ENCODE results near the gene ODF4. TPM values are rescaled to one million over a fixed set of nuclear protein-coding genes. Genes with fewer than 3 reads are reported as not detected.

The ODF4 gene
- total and polyA plus RNA-seq, 7 experiments from 2014 or later: not detected

DNA sequence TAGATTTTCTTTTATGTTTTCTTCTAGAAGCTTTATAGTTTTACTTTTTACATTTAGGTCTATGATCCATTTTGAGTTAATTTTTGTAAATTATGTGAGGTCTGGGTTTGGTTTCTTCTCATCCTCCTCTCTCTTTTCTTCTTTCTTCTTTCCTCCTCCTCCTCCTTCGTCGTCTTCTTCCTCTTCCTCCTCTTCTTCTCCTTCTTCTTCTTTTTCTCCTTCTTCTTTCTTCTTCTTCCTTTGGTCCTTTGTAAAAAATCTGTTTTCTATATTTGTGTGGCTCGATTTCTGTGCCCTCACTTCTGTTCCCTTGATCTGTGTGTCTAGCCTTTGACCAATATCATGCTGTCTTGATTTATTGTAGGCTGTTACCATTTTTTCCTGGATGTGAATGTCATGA is 39.4 kb upstream of the ODF4 start:
- Histone ChIP-seq H3K27ac (ENCODE audit: low read depth, low read length) (no peak overlapping the region), H3K36me3 (ENCODE audit: control insufficient read depth in 2 of 3, insufficient read depth in 3 of 3, low read length in 3 of 3) (no peaks in the 10 kb centered on the region), H3K27me3 (ENCODE audit: control insufficient read depth in 2 of 2, insufficient read depth in 2 of 2, low read length in 2 of 2) (no peaks in the 10 kb centered on the region), H3K4me3 (ENCODE audit: low read length) (no peak overlapping the region), H3K4me1 (ENCODE audit: control insufficient read depth in 2 of 2, insufficient read depth in 2 of 2, low read length in 2 of 2) (peaks cover 3 to 9% of the 10 kb centered on the region in 2 donors), H3K9me3 (ENCODE audit: control insufficient read depth in 2 of 3, low read length in 3 of 3) (no peaks in the 10 kb centered on the region)
- POLR2A ChIA-PET: interaction anchor here (0.9 to 8.8 kb wide), 4 partner anchors 53 to 144 kb away, joined by 5 to 121 read pairs (median 6); partner anchors contain the start of genes CTC1 and PFAS
- peaks cover 0 to 3% (median 0%) of the 10 kb centered on the region in 11 donors for H3K9me3 Mint-ChIP-seq
- intact Hi-C loops (cut with micrococcal nuclease): loop anchor here (1.0 kb wide), 11 partner anchors 52 to 240 kb away; partner anchors contain the start of gene CTC1 (in 1 of the 2)
- CTCF ChIA-PET: interaction anchor here (0.7 to 3.9 kb wide), 15 partner anchors 11 to 240 kb away, joined by 3 to 20 read pairs (median 6); partner anchors contain the start of genes HES7 and RANGRF
- H3K4me3 Mint-ChIP-seq: no peak overlapping the region
- ATAC-seq (no peak), DNase-seq (no peak)
- peak overlapping the region in 7 of 9 donors; percentile 6 to 80 (median 71) for H3K27ac Mint-ChIP-seq
- H3K36me3 Mint-ChIP-seq: no peaks in the 10 kb centered on the region
- peaks cover 7 to 19% (median 15%) of the 10 kb centered on the region in 7 donors for H3K4me1 Mint-ChIP-seq
- peaks cover 0 to 5% (median 0%) of the 10 kb centered on the region in 5 donors for H3K27me3 Mint-ChIP-seq

DNA sequence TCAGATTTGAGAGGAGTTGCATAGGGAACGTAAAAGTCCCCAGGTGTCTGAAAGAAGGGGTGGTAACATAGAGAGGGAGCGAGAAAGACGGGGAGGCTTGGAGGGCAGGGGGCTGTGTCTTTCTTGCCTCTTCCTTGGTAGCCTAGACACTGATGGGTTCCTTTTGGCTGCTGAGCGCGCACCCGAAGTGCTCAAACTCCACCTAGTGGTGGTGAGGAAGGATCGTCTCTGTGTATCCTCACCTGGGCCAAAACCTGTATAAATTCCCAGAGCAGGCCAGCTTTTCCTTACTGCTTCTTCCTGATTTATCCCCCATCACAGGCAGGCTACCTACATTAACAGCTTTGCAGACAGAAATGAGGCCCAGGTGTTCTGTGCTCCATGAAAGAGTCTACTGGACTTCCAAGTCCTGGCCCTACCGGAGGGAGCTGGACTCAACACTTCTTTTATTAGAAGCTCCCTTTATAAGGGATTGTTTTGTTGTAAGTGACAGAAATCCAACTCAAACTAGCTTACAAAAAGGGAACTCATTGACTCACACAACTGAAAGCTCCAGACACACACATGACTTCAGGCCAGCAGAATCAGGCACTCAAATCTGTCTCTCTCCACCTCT is 38.9 kb upstream of the ODF4 start:
- Histone ChIP-seq H3K9me3 (ENCODE audit: control insufficient read depth in 2 of 3, low read length in 3 of 3) (no peaks in the 10 kb centered on the region), H3K4me1 (ENCODE audit: control insufficient read depth in 2 of 2, insufficient read depth in 2 of 2, low read length in 2 of 2) (peaks cover 3 to 9% of the 10 kb centered on the region in 2 donors), H3K27ac (ENCODE audit: low read depth, low read length) (no peak overlapping the region), H3K36me3 (ENCODE audit: control insufficient read depth in 2 of 3, insufficient read depth in 3 of 3, low read length in 3 of 3) (no peaks in the 10 kb centered on the region), H3K4me3 (ENCODE audit: low read length) (no peak overlapping the region), H3K27me3 (ENCODE audit: control insufficient read depth in 2 of 2, insufficient read depth in 2 of 2, low read length in 2 of 2) (no peaks in the 10 kb centered on the region)
- intact Hi-C loops (cut with micrococcal nuclease): loop anchor here (1.0 kb wide), 11 partner anchors 52 to 240 kb away; partner anchors contain the start of gene CTC1 (in 1 of the 2)
- ChIA-PET CTCF (interaction anchor here (0.7 to 3.9 kb wide), 23 partner anchors 12 to 241 kb away, joined by 3 to 20 read pairs (median 5); partner anchors contain the start of genes HES7 and RANGRF), POLR2A (interaction anchor here (0.7 to 1.7 kb wide), 5 partner anchors 12 to 127 kb away, joined by 3 to 6 read pairs (median 5); partner anchors contain the start of gene RANGRF)
- Mint-ChIP-seq H3K9me3 (peaks cover 0 to 3% (median 0%) of the 10 kb centered on the region in 11 donors), H3K4me1 (peaks cover 7 to 18% (median 14%) of the 10 kb centered on the region in 7 donors), H3K36me3 (no peaks in the 10 kb centered on the region), H3K27me3 (peaks cover 0 to 5% (median 0%) of the 10 kb centered on the region in 5 donors), H3K27ac (peak overlapping the region in 7 of 9 donors; percentile 6 to 80 (median 71)), H3K4me3 (peak overlapping the region in 1 of 10 donors; percentile 14)
- ATAC-seq (peak; percentile 95), DNase-seq (peak; percentile 33 to 80 (median 72))

DNA sequence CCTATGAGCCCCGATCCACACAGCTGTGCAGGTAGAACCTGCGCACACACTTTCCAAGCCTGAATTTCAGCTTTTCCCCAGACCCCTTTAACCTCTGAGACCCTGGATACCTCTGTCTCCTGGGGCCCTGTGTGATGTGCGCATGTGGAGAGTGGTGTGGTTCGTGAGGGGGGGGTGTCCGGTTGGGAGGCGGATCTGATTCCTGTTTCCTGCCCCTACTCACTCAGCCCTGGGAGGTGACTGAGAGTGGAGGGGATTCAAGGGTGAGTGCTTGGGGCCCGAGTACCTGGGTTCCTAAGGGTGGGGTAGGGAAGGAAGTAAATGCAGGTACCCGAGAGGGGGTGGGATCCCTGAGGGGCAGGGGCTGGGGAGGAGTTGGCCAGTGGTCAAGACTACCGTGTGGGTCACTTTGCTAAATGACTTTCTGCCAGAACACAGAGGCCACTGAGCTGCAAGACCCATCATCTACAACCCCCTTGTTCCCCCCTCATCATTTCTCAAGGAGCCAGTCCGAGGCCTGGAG is 29.0 kb upstream of the ODF4 start:
- H3K4me1 ChIP-seq (ENCODE audit: control insufficient read depth in 2 of 2, insufficient read depth in 2 of 2, low read length in 2 of 2): peaks cover 0 to 4% of the 10 kb centered on the region in 2 donors
- ChIA-PET POLR2A (no interaction called here), CTCF (no interaction called here)
- H3K4me1 Mint-ChIP-seq: peaks cover 0 to 6% (median 0%) of the 10 kb centered on the region in 7 donors
- DNase-seq (no peak), ATAC-seq (no peak)
- no peaks in the 10 kb centered on the region for H3K27me3 ChIP-seq (ENCODE audit: control insufficient read depth in 2 of 2, insufficient read depth in 2 of 2, low read length in 2 of 2)
- H3K36me3 Mint-ChIP-seq: no peaks in the 10 kb centered on the region
- H3K27ac Mint-ChIP-seq: peak overlapping the region in 1 of 9 donors; percentile 85
- H3K27ac ChIP-seq (ENCODE audit: low read depth, low read length): no peak overlapping the region
- H3K9me3 Mint-ChIP-seq: no peaks in the 10 kb centered on the region
- H3K4me3 Mint-ChIP-seq: no peak overlapping the region
- peaks cover 4 to 24% (median 6%) of the 10 kb centered on the region in 5 donors for H3K27me3 Mint-ChIP-seq
- H3K36me3 ChIP-seq (ENCODE audit: control insufficient read depth in 2 of 3, insufficient read depth in 3 of 3, low read length in 3 of 3): no peaks in the 10 kb centered on the region
- intact Hi-C loops (cut with micrococcal nuclease): no loop called here
- no peaks in the 10 kb centered on the region for H3K9me3 ChIP-seq (ENCODE audit: control insufficient read depth in 2 of 3, low read length in 3 of 3)
- H3K4me3 ChIP-seq (ENCODE audit: low read length): no peak overlapping the region

DNA sequence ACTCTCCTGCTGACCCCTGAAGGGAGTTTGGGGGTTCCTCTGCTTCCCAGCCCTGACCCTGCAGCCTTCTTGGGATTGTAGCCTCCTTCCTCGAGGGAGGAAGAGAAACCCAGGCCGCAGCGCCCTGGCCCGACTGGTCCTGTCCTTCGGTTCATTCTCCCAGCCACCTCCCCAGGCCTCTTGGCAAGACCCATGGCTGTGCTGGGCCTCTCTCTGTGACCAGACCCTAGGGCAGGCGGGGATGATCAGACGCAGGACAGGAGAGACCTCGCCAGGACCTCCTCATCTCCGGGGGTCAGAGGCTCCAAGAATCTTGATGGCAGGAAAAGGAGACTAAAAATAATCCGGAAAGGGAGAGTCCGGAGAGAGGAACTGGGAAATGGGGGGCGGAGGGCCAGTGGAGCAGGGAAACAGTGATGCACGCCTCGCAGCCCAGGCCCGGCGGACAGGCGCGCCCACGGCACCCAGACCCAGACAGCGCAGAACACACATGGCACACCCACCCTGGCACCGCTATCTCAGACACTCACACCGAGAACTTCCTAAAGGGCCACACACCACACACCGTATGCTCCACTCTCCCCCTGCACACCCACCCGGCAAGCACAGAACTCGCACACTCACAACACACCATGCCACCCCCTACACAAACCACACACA is 28.4 kb upstream of the ODF4 start:
- Mint-ChIP-seq H3K27ac (no peak overlapping the region), H3K9me3 (no peaks in the 10 kb centered on the region), H3K4me3 (peak overlapping the region in 1 of 10 donors; percentile 37), H3K4me1 (peaks cover 0 to 8% (median 0%) of the 10 kb centered on the region in 7 donors), H3K27me3 (peaks cover 4 to 24% (median 10%) of the 10 kb centered on the region in 5 donors), H3K36me3 (no peaks in the 10 kb centered on the region)
- Histone ChIP-seq H3K4me3 (ENCODE audit: low read length) (no peak overlapping the region), H3K27me3 (ENCODE audit: control insufficient read depth in 2 of 2, insufficient read depth in 2 of 2, low read length in 2 of 2) (no peaks in the 10 kb centered on the region), H3K4me1 (ENCODE audit: control insufficient read depth in 2 of 2, insufficient read depth in 2 of 2, low read length in 2 of 2) (peaks cover 0 to 4% of the 10 kb centered on the region in 2 donors), H3K27ac (ENCODE audit: low read depth, low read length) (no peak overlapping the region), H3K36me3 (ENCODE audit: control insufficient read depth in 2 of 3, insufficient read depth in 3 of 3, low read length in 3 of 3) (no peaks in the 10 kb centered on the region), H3K9me3 (ENCODE audit: control insufficient read depth in 2 of 3, low read length in 3 of 3) (no peaks in the 10 kb centered on the region)
- ChIA-PET CTCF (interaction anchor here (0.8 kb wide), 1 partner anchor 67 kb away, joined by 6 read pairs; no protein-coding TSS in a partner anchor), POLR2A (no interaction called here)
- ATAC-seq: no peak
- intact Hi-C loops (cut with micrococcal nuclease): no loop called here
- DNase-seq: no peak

DNA sequence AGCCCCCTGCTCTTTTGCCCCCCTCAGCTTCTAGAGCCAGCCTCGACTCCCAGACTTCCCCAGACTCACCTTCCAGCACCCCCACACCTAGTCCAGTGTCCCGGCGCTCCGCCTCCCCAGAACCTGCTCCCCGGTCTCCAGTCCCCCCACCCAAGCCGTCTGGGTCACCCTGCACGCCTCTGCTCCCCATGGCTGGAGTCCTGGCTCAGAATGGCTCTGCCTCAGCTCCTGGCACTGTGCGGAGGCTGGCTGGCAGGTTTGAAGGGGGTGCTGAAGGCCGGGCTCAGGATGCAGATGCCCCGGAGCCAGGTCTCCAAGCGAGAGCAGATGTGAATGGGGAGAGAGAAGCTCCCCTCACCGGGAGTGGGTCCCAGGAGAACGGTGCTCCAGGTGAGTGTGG is 27.4 kb upstream of the ODF4 start:
- CTCF ChIA-PET: interaction anchor here (0.8 to 1.0 kb wide), 2 partner anchors 10 to 68 kb away, joined by 4 to 6 read pairs; no protein-coding TSS in a partner anchor
- POLR2A ChIA-PET: interaction anchor here (0.5 kb wide), 1 partner anchor 1149 kb away, joined by 3 read pairs; no protein-coding TSS in a partner anchor
- H3K27ac ChIP-seq (ENCODE audit: low read depth, low read length): no peak overlapping the region
- no peak overlapping the region for H3K27ac Mint-ChIP-seq
- H3K4me1 Mint-ChIP-seq: peaks cover 0 to 8% (median 0%) of the 10 kb centered on the region in 7 donors
- ATAC-seq (no peak), DNase-seq (no peak)
- no peak overlapping the region for H3K4me3 Mint-ChIP-seq
- H3K9me3 Mint-ChIP-seq: no peaks in the 10 kb centered on the region
- intact Hi-C loops (cut with micrococcal nuclease): no loop called here
- no peaks in the 10 kb centered on the region for H3K27me3 ChIP-seq (ENCODE audit: control insufficient read depth in 2 of 2, insufficient read depth in 2 of 2, low read length in 2 of 2)
- peaks cover 4 to 24% (median 10%) of the 10 kb centered on the region in 5 donors for H3K27me3 Mint-ChIP-seq
- no peaks in the 10 kb centered on the region for H3K36me3 ChIP-seq (ENCODE audit: control insufficient read depth in 2 of 3, insufficient read depth in 3 of 3, low read length in 3 of 3)
- H3K4me1 ChIP-seq (ENCODE audit: control insufficient read depth in 2 of 2, insufficient read depth in 2 of 2, low read length in 2 of 2): peaks cover 0 to 4% of the 10 kb centered on the region in 2 donors
- no peak overlapping the region for H3K4me3 ChIP-seq (ENCODE audit: low read length)
- H3K36me3 Mint-ChIP-seq: no peaks in the 10 kb centered on the region
- H3K9me3 ChIP-seq (ENCODE audit: control insufficient read depth in 2 of 3, low read length in 3 of 3): no peaks in the 10 kb centered on the region

All from naive thymus-derived CD4-positive, alpha-beta T cell (primary cell).